Stimulated activated effector memory CD8-positive, alpha-beta T cell treated with anti-CD3 and anti-CD28 coated beads, Interleukin-12 subunit alpha, Interleukin-12 subunit beta, amount 100 ng/mL, for 72 hours (primary cell): ENCODE results near the gene MADD.

Experiments used
- ATAC-seq: fragments of 150-1000 bp; cut with Tn5 transposase; 2 replicates; pipeline ENCODE4 v1.10.0; 2021
- DNase-seq, 2 donors: peaks; one replicate each; pipeline ENCODE4 v3.0.0; 2021 to 2022; ENCODE audit warnings: low spot score in 2 of 2
- H3K27ac Mint-ChIP-seq: one replicate; pipeline ENCODE4 v1.8.0; 2022; ENCODE audit warnings: mild to moderate bottlenecking, mixed read lengths
- H3K36me3 Mint-ChIP-seq: one replicate; pipeline ENCODE4 v1.8.0; 2022; ENCODE audit warnings: mild to moderate bottlenecking, mixed read lengths
- H3K4me1 Mint-ChIP-seq: one replicate; pipeline ENCODE4 v1.8.0; 2022; ENCODE audit warnings: mixed read lengths
- H3K4me3 Mint-ChIP-seq: one replicate; pipeline ENCODE4 v1.8.0; 2022; ENCODE audit warnings: mild to moderate bottlenecking, mixed read lengths
- H3K9me3 Mint-ChIP-seq: one replicate; pipeline ENCODE4 v1.8.0; 2022; ENCODE audit warnings: mixed read lengths

Gene MADD

GRCh38 chr11:47278769-47279168 is 8.8 kb downstream of the MADD start:
- Mint-ChIP-seq H3K27ac (no peak overlapping the region), H3K4me3 (no peak overlapping the region), H3K4me1 (peaks cover 14% of the 10 kb centered on the region), H3K9me3 (no peaks in the 10 kb centered on the region), H3K36me3 (peaks cover 100% of the 10 kb centered on the region)
- no peak for DNase-seq
- no peak for ATAC-seq

GRCh38 chr11:47280099-47280498 is 10.2 kb downstream of the MADD start:
- no peak for ATAC-seq
- H3K4me1 Mint-ChIP-seq: peaks cover 7% of the 10 kb centered on the region

DNA sequence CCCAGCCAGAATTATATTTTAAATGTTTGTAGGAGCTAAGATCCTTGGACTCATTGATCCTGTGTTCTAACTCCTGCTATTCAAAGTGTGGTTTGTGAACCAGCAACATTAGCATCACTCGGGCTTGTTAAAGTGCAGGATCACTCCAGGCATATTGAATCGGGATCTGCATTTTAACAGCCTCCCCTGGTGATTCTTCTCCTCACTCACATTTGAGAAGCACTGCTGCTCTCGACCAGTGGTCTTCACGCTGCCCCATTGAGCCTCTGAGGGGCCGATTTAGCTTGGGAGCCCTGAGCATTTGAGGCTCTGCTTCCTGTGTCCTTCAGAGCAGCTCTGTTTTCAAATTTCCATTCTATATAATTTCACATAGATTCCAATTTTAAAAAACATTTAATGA is 10.9 kb downstream of the MADD start:
- no peak overlapping the region for H3K27ac Mint-ChIP-seq
- H3K4me3 Mint-ChIP-seq: no peak overlapping the region
- H3K4me1 Mint-ChIP-seq: peaks cover 11% of the 10 kb centered on the region
- no peak for ATAC-seq
- H3K36me3 Mint-ChIP-seq: peaks cover 100% of the 10 kb centered on the region
- no peaks in the 10 kb centered on the region for H3K9me3 Mint-ChIP-seq
- no peak for DNase-seq

More at GRCh38 chr11:47280099-47280498, 10.2 kb downstream of the MADD start:
- Mint-ChIP-seq H3K27ac (no peak overlapping the region), H3K4me3 (no peak overlapping the region), H3K9me3 (no peaks in the 10 kb centered on the region), H3K36me3 (peaks cover 100% of the 10 kb centered on the region)
- no peak for DNase-seq

- no peak for DNase-seq
- ATAC-seq: no peak
- Mint-ChIP-seq H3K4me3 (no peak overlapping the region), H3K4me1 (peaks cover 5% of the 10 kb centered on the region), H3K9me3 (no peaks in the 10 kb centered on the region), H3K27ac (no peak overlapping the region), H3K36me3 (peaks cover 100% of the 10 kb centered on the region)
Measured at GRCh38 chr11:47282462-47282861, 12.5 kb downstream of the MADD start.

GRCh38 chr11:47284151-47284550 is 14.2 kb downstream of the MADD start:
- no peaks in the 10 kb centered on the region for H3K9me3 Mint-ChIP-seq
- no peak overlapping the region for H3K27ac Mint-ChIP-seq
- H3K4me1 Mint-ChIP-seq: peaks cover 5% of the 10 kb centered on the region
- H3K4me3 Mint-ChIP-seq: no peak overlapping the region
- DNase-seq (no peak), ATAC-seq (no peak)
- H3K36me3 Mint-ChIP-seq: peaks cover 100% of the 10 kb centered on the region

DNA sequence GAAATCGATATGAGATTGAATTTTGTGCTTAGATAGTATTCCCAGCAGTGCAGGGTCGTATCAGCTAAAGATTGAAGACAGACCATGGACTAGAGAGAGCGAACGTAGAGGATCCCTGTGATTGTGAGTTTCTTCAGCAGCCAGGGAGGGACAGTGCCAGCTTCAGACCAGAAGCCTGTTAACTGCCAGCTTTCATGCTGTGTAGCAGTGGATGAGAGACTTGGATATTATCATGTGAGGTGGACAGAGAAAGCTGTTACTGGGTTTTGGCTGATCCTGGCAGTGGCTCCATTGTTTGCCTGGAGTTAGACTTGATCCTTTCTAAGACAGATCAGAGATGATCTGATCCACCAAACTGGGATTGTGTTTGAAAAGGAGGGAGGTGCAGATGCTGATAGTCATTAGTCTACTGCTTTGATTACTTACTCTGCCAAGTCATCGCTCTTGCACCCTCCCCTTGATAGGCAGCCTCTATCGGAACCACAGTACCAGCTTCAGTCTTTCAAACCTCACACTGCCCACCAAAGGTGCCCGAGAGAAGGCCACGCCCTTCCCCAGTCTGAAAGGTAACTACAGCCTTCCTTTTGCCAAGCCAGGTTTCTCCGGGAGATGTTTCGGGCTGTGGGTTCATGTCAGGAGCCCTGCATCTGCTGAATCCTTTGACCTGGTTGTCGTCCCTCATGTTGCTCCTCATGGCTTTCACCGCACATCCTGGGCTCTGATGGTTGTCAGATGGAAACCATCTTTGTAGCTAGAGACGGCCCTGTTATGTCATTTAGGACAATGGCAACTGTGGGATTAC is 16.2 kb downstream of the MADD start:
- Mint-ChIP-seq H3K4me1 (peaks cover 5% of the 10 kb centered on the region), H3K9me3 (no peaks in the 10 kb centered on the region), H3K4me3 (no peak overlapping the region), H3K27ac (no peak overlapping the region), H3K36me3 (peaks cover 100% of the 10 kb centered on the region)
- no peak for DNase-seq
- no peak for ATAC-seq

GRCh38 chr11:47288066-47288465 is 18.1 kb downstream of the MADD start:
- Mint-ChIP-seq H3K36me3 (peaks cover 100% of the 10 kb centered on the region), H3K4me3 (no peak overlapping the region), H3K27ac (peak overlapping the region; percentile 26), H3K4me1 (peaks cover 5% of the 10 kb centered on the region), H3K9me3 (no peaks in the 10 kb centered on the region)
- DNase-seq: no peak
- ATAC-seq: no peak

DNA sequence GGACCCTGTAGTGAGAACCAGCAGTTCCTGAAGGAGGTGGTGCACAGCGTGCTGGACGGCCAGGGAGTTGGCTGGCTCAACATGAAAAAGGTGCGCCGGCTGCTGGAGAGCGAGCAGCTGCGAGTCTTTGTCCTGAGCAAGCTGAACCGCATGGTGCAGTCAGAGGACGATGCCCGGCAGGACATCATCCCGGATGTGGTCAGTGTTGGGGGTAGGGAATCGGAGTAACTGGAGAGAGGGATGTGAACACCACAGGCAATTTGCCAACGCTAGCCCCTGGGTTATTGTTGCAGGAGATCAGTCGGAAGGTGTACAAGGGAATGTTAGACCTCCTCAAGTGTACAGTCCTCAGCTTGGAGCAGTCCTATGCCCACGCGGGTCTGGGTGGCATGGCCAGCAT is 19.9 kb downstream of the MADD start:
- no peak overlapping the region for H3K27ac Mint-ChIP-seq
- H3K4me1 Mint-ChIP-seq: peaks cover 5% of the 10 kb centered on the region
- no peak overlapping the region for H3K4me3 Mint-ChIP-seq
- no peak for DNase-seq
- ATAC-seq: no peak
- no peaks in the 10 kb centered on the region for H3K9me3 Mint-ChIP-seq
- H3K36me3 Mint-ChIP-seq: peaks cover 100% of the 10 kb centered on the region

DNA sequence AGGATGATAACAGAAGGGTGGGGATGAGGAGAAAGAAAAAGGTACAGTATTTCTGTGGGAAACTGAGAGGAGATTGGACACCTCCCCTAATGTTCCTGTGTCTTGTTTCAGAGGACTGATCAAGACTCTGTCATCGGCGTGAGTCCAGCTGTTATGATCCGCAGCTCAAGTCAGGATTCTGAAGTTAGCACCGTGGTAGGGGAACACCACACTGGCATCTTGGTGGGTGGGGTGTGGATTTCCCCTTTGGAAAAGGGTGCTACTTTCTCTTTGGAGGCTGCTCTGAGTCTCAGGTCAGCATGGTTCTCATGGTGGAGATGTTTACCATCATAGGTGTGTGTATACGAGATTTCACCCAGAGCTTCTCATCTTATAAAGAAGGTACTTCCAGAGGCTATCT is 25.5 kb downstream of the MADD start:
- Mint-ChIP-seq H3K4me1 (no peaks in the 10 kb centered on the region), H3K36me3 (peaks cover 100% of the 10 kb centered on the region), H3K9me3 (no peaks in the 10 kb centered on the region), H3K4me3 (no peak overlapping the region), H3K27ac (peak overlapping the region; percentile 56)
- no peak for ATAC-seq
- DNase-seq: no peak

GRCh38 chr11:47296045-47296444 is 26.1 kb downstream of the MADD start:
- no peak for DNase-seq
- Mint-ChIP-seq H3K9me3 (no peaks in the 10 kb centered on the region), H3K27ac (peak overlapping the region; percentile 56), H3K4me3 (no peak overlapping the region), H3K36me3 (peaks cover 100% of the 10 kb centered on the region), H3K4me1 (no peaks in the 10 kb centered on the region)
- no peak for ATAC-seq

GRCh38 chr11:47299078-47299477 is 29.1 kb downstream of the MADD start:
- Mint-ChIP-seq H3K27ac (no peak overlapping the region), H3K4me3 (no peak overlapping the region), H3K36me3 (peaks cover 100% of the 10 kb centered on the region), H3K9me3 (peaks cover 6% of the 10 kb centered on the region), H3K4me1 (peaks cover 10% of the 10 kb centered on the region)
- DNase-seq (no peak), ATAC-seq (no peak)

- H3K36me3 Mint-ChIP-seq: peaks cover 76% of the 10 kb centered on the region
- H3K9me3 Mint-ChIP-seq: peaks cover 6% of the 10 kb centered on the region
- H3K4me3 Mint-ChIP-seq: no peak overlapping the region
- peaks cover 10% of the 10 kb centered on the region for H3K4me1 Mint-ChIP-seq
- H3K27ac Mint-ChIP-seq: no peak overlapping the region
- ATAC-seq (no peak), DNase-seq (no peak)
Measured at GRCh38 chr11:47302853-47303252, 32.9 kb downstream of the MADD start.

- H3K27ac Mint-ChIP-seq: peak overlapping the region; percentile 58
- H3K36me3 Mint-ChIP-seq: peaks cover 46% of the 10 kb centered on the region
- ATAC-seq: no peak
- H3K9me3 Mint-ChIP-seq: peaks cover 6% of the 10 kb centered on the region
- peaks cover 10% of the 10 kb centered on the region for H3K4me1 Mint-ChIP-seq
- no peak for DNase-seq
- H3K4me3 Mint-ChIP-seq: no peak overlapping the region
Measured at GRCh38 chr11:47305734-47306483, 36.0 kb downstream of the MADD start.

- DNase-seq (no peak), ATAC-seq (no peak)
- peaks cover 40% of the 10 kb centered on the region for H3K36me3 Mint-ChIP-seq
- H3K4me1 Mint-ChIP-seq: peaks cover 8% of the 10 kb centered on the region
- H3K9me3 Mint-ChIP-seq: peaks cover 6% of the 10 kb centered on the region
- no peak overlapping the region for H3K4me3 Mint-ChIP-seq
- peak overlapping the region; percentile 29 for H3K27ac Mint-ChIP-seq
Measured at GRCh38 chr11:47306484-47306844, 36.5 kb downstream of the MADD start.

- peak overlapping the region; percentile 43 for H3K27ac Mint-ChIP-seq
- H3K4me1 Mint-ChIP-seq: no peaks in the 10 kb centered on the region
- H3K9me3 Mint-ChIP-seq: no peaks in the 10 kb centered on the region
- peaks cover 23% of the 10 kb centered on the region for H3K36me3 Mint-ChIP-seq
- DNase-seq (no peak), ATAC-seq (no peak)
- no peak overlapping the region for H3K4me3 Mint-ChIP-seq
Measured at GRCh38 chr11:47308050-47308823, 38.3 kb downstream of the MADD start.
